PC-3 (cell line): Measurements from ENCODE around the gene ABCG5. TPM values are rescaled to one million over a fixed set of nuclear protein-coding genes. Genes with fewer than 3 reads are reported as not detected.

Experiments used
- ATAC-seq: fragments of 200-7000 bp; cut with Tn5 transposase; 2 replicates; pipeline ENCODE4 v1.9.1; 2020; ENCODE audit warnings: mild to moderate bottlenecking, moderate library complexity
- BruUV-seq: library from RNA; stranded (reverse); fragments of 400-500 nt; replicated peaks from 2 replicates; lab custom pipeline; 2021; lab: Mats Ljungman, UMichigan
- CTCF ChIA-PET: fragments of 300-600 bp; sonication (Branson Sonifier 250); formaldehyde crosslinking; loops from one replicate; lab custom pipeline; 2022; ENCODE audit warnings: antibody characterized with exemption; lab: Charles Lee
- POLR2A ChIA-PET: fragments of 300-600 bp; sonication (Branson Sonifier 250); formaldehyde crosslinking; loops from one replicate; lab custom pipeline; 2022; ENCODE audit warnings: antibody characterized with exemption; ENCODE audit not compliant: unreplicated experiment; lab: Charles Lee
- DNase-seq: peaks from one replicate; pipeline ENCODE4 v3.0.0-alpha.2; 2015
- H2AFZ ChIP-seq: fragments of 300-600 bp; sonication (generic); 2 replicates; pipeline ENCODE4 v1.6.0; 2016; ENCODE audit warnings: antibody characterized with exemption, low read length
- H3F3A ChIP-seq: fragments of 300-600 bp; sonication (generic); one replicate; pipeline ENCODE4 v1.6.0; 2017; ENCODE audit warnings: antibody characterized with exemption, low read length, control low read depth, mild to moderate bottlenecking; ENCODE audit not compliant: unreplicated experiment
- H3K27ac ChIP-seq: fragments of 300-600 bp; sonication (generic); 2 replicates; pipeline ENCODE4 v1.5.1; 2016; ENCODE audit warnings: mild to moderate bottlenecking, low read length
- H3K27me3 ChIP-seq: fragments of 300-600 bp; sonication (generic); 2 replicates; pipeline ENCODE4 v1.6.1; 2016; ENCODE audit warnings: low read length, mixed read lengths
- H3K36me3 ChIP-seq: fragments of 300-600 bp; sonication (generic); 2 replicates; pipeline ENCODE4 v1.6.1; 2016; ENCODE audit warnings: low read depth, mixed run types, low read length, mixed read lengths
- H3K4me1 ChIP-seq: fragments of 300-600 bp; sonication (generic); 2 replicates; pipeline ENCODE4 v1.5.1; 2016; ENCODE audit warnings: low read length; ENCODE audit not compliant: insufficient read depth
- H3K4me2 ChIP-seq: fragments of 300-600 bp; sonication (generic); 2 replicates; pipeline ENCODE4 v1.6.0; 2016; ENCODE audit warnings: low read length
- H3K4me3 ChIP-seq: fragments of 300-600 bp; sonication (generic); 2 replicates; pipeline ENCODE4 v1.5.1; 2016; ENCODE audit warnings: mild to moderate bottlenecking, low read length, mixed read lengths
- H3K79me2 ChIP-seq: fragments of 300-600 bp; sonication (generic); 2 replicates; pipeline ENCODE4 v1.6.1; 2017; ENCODE audit warnings: low read length, mixed read lengths
- H3K9ac ChIP-seq: fragments of 300-600 bp; sonication (generic); 2 replicates; pipeline ENCODE4 v1.6.0; 2016; ENCODE audit warnings: mild to moderate bottlenecking, low read length
- H3K9me2 ChIP-seq: fragments of 300-600 bp; sonication (generic); replicated peaks from 2 replicates; pipeline ENCODE4 v1.6.1; 2016; ENCODE audit warnings: mixed run types, low read length, mixed read lengths
- H3K9me3 ChIP-seq: fragments of 300-600 bp; sonication (generic); 2 replicates; pipeline ENCODE4 v1.6.1; 2016; ENCODE audit warnings: low read length, mixed read lengths
- H4K20me1 ChIP-seq: fragments of 300-600 bp; sonication (generic); 2 replicates; pipeline ENCODE4 v1.6.1; 2016; ENCODE audit warnings: low read length, mixed read lengths
- CTCF ChIP-seq: fragments of 300-600 bp; sonication (generic); conservative IDR thresholded peaks from 2 replicates; pipeline ENCODE4 v1.5.1; 2017; ENCODE audit warnings: antibody characterized with exemption, low read depth, mild to moderate bottlenecking, low read length
- EZH2 ChIP-seq: fragments of 300-600 bp; sonication (generic); IDR thresholded peaks from one replicate; pipeline ENCODE4 v1.6.1; 2017; ENCODE audit warnings: antibody characterized with exemption, mild to moderate bottlenecking, low read length; ENCODE audit not compliant: unreplicated experiment
- EZH2phosphoT487 ChIP-seq: fragments of 300-600 bp; sonication (generic); IDR thresholded peaks from 2 replicates; pipeline ENCODE4 v1.6.1; 2018; ENCODE audit warnings: mild to moderate bottlenecking, antibody characterized with exemption, low read length, borderline replicate concordance
- intact Hi-C: fragments of 100-400 bp; cut with micrococcal nuclease; formaldehyde crosslinking; loops from 2 replicates; pipeline ENCODE4 v1.9.0; 2023
- total RNA-seq: library from RNA; depleted of rRNA; stranded (reverse); fragments of >200 nt; gene quantifications from 2 replicates; pipeline ENCODE4 v1.2.3, GENCODE V29; 2014

ABCG5 gene
- total RNA-seq, 1 experiment from 2014 or later, result not detected

- TF ChIP-seq EZH2phosphoT487 (no peak), EZH2 (no peak), CTCF (no peak)
- Histone ChIP-seq H3K4me2 (no peak overlapping the region), H3K27ac (no peak overlapping the region), H3K9me3 (no peaks in the 10 kb centered on the region), H3K4me1 (no peaks in the 10 kb centered on the region), H4K20me1 (no peaks in the 10 kb centered on the region), H3F3A (no peaks in the 10 kb centered on the region), H3K36me3 (no peaks in the 10 kb centered on the region), H3K9ac (no peak overlapping the region), H3K4me3 (no peak overlapping the region), H3K79me2 (no peaks in the 10 kb centered on the region), H3K9me2 (no peaks in the 10 kb centered on the region), H3K27me3 (no peaks in the 10 kb centered on the region), H2AFZ (no peak overlapping the region)
- POLR2A ChIA-PET, result no interaction called here
- no peak for ATAC-seq
- intact Hi-C loops, result no loop called here
- BruUV-seq, result no TSS peak
- CTCF ChIA-PET, result no interaction called here
- DNase-seq, result no peak
Measured at GRCh38 chr2:43778233-43778632, 60.4 kb downstream of the ABCG5 start.

- Histone ChIP-seq H3K36me3 (no peaks in the 10 kb centered on the region), H3K9me3 (no peaks in the 10 kb centered on the region), H3K9me2 (no peaks in the 10 kb centered on the region), H3K79me2 (no peaks in the 10 kb centered on the region), H3F3A (no peaks in the 10 kb centered on the region), H3K4me1 (no peaks in the 10 kb centered on the region), H3K27me3 (no peaks in the 10 kb centered on the region), H3K27ac (no peak overlapping the region), H2AFZ (no peak overlapping the region), H4K20me1 (no peaks in the 10 kb centered on the region), H3K9ac (no peak overlapping the region), H3K4me3 (no peak overlapping the region), H3K4me2 (no peak overlapping the region)
- ChIA-PET CTCF (no interaction called here), POLR2A (no interaction called here)
- ATAC-seq (no peak), DNase-seq (no peak)
- no TSS peak for BruUV-seq
- no peak for TF ChIP-seq CTCF
- TF ChIP-seq EZH2phosphoT487, result no peak
- TF ChIP-seq EZH2, result no peak
- intact Hi-C loops, result no loop called here
Measured at GRCh38 chr2:43777306-43777926, 61.2 kb downstream of the ABCG5 start.

GRCh38 chr2:43776324-43776723 lies 62.3 kb downstream of the ABCG5 start:
- Histone ChIP-seq H3K9me3 (no peaks in the 10 kb centered on the region), H3K27me3 (no peaks in the 10 kb centered on the region), H3K4me2 (no peak overlapping the region), H3K4me1 (no peaks in the 10 kb centered on the region), H3K27ac (no peak overlapping the region), H3K9ac (no peak overlapping the region), H4K20me1 (no peaks in the 10 kb centered on the region), H3K4me3 (no peak overlapping the region), H3K36me3 (no peaks in the 10 kb centered on the region), H3K79me2 (no peaks in the 10 kb centered on the region), H3F3A (no peaks in the 10 kb centered on the region), H3K9me2 (no peaks in the 10 kb centered on the region), H2AFZ (no peak overlapping the region)
- ChIA-PET POLR2A (interaction anchor here (0.6 kb wide), 1 partner anchor 17 kb away, joined by 3 read pairs; no protein-coding TSS in a partner anchor), CTCF (no interaction called here)
- intact Hi-C loops, result no loop called here
- TF ChIP-seq CTCF (no peak), EZH2 (no peak), EZH2phosphoT487 (no peak)
- DNase-seq, result no peak
- no peak for ATAC-seq
- BruUV-seq, result no TSS peak
